Measurements from ENCODE around the gene WNK2.
"Not testable (repeated sequence)": the region's sequence is repeated elsewhere in the genome, so short reads cannot be mapped to it uniquely, and the experiment has no call there.

WNK2 gene

DNA sequence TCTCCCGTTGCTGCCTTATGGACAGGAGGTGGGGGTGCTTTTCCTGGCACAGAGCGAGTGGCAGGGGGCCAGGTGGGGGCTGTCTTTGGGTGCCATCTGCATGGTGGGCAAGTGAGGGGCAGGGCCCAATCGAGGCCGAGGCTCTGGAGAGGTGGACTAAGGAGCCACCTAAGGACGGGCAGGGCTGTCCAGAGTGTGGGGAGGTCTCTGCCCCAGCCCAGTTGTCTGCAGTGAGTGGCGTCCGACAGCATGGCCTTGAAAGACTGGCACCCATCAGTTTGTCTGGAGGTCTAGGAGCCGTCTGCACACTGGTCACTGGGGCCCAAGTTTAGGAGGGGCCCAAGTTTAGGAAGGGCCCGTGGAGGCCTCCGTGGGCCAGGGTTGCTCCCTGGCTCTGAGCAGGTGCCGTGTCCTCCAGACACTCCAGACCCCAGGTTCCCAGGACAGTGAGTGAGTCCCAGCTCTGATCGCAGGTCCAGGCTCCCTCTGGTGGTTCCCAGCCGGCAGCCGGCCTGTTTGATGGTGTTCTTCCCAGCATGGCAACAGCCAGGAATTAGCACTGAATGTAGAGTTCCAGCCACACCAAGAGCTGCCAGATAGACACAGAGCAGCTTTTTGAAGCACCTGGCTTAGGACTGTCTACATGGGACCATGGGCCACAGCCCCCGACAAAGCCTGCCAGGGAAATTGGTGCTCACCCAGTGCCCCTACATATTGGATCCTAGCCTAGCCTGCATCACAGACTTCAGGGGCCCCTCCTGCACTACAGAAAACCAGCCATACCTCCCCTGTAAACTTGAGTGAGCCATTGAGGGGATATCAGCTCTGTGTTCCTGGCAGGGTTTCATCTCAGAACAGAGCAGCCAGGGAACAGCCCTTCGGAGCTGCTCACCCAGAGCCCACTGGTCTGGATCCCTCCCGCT, 120.9 kb downstream of the WNK2 start:
- DNase-seq (ENCODE audit: low read depth in 2 of 2, low spot score in 1 of 2), result no peak

DNA sequence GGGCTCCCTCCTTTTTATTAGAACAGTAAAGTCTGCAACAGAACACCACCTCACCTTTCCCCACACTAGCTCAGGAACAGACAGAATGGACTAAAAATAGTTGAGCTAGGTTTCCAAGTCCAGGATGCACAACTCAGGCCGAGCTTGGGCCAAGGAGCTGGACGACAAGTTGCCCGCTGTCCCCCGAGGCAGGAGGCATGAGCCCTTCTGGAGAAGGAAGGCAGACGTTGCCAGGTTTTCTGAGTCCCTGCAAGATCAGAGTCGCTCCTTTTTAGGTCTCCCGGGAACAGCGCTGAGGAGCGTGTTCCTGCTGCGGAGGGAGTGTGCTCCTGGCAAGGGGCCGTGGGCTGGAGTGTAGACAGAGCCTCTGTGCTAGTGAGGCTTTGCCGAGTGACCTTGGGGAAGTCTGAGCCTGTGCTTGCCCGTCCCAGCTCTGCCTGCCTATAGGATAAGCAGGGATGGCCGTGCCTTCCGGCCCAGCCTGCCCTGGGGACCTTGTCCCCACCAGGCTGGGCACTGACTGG, 121.6 kb downstream of the WNK2 start:
- DNase-seq (ENCODE audit: low read depth in 2 of 2, low spot score in 1 of 2), result no peak

DNA sequence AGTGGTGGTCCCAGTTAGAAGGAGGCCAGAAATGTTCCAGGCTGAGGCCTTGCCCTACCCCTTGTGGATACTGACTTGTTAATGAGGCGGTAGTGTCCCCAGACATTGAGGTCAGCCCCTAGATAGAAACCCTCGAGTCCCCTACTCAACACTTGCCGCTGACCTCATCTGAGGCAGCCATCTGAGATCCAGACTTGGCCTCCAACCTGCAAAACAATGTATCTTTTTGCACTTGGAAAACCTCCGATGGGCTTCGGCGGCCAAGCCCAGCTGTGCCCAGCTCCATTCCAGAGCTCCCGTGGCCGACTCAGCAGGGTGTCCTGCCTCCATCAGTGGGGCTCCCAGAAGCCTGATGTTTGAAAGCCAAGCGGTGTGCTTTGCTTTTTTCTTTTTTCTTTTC, 122.1 kb downstream of the WNK2 start:
- DNase-seq (ENCODE audit: low read depth in 2 of 2, low spot score in 1 of 2), result no peak

GRCh38 chr9:93306579-93307091, 122.7 kb downstream of the WNK2 start:
- no peak for DNase-seq (ENCODE audit: low read depth in 2 of 2, low spot score in 1 of 2)

GRCh38 chr9:93307468-93308157, 123.7 kb downstream of the WNK2 start:
- no peak for DNase-seq (ENCODE audit: low read depth in 2 of 2, low spot score in 1 of 2)

GRCh38 chr9:93308158-93308602, 124.2 kb downstream of the WNK2 start:
- DNase-seq (ENCODE audit: low read depth in 2 of 2, low spot score in 1 of 2), result no peak

DNA sequence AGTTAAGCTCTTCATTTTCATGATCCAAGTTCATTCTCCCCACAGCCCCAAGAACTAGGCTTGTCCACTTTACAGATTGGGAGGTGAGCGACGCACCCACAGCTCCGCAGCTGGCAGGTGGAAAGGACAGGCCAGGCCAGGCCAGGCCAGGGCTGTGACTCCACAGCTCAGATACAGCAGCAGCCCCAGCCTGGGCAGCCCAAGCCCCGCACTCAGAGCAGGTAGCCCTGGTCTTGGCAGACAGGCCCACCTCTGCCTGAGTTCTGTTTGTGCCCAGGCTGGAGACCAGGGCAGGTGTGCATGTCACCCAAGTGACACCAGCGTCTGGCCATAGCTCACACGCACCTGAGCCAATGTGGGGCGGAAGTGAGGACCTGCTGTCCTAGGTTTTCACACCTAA, 124.7 kb downstream of the WNK2 start:
- no peak for DNase-seq (ENCODE audit: low read depth in 2 of 2, low spot score in 1 of 2)

DNA sequence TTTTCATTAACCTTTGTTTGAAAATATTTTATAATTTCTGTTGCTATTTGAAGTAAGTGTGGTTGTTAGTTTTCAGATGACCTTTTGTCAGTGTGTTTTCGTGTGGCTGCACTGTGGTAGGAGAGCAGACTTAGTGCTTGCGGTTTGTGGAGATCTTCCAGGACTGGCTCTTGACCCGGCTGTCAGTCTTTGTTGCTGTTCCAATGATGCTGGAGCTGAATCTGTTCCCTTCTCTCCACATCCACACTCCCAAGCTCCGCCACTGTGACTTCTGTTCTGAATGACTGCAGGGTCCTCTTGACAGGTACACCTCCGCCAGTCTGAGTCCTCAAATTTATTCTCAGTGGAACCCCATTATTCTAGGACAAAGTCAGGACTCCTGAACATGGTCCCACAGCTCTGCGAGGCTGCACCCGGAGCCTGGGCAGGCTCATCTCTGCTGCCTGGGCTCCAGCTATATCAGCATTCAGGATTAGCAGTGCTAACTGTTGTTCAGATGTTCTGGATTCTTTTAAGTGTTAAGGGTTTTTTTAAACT, 126.0 kb downstream of the WNK2 start:
- DNase-seq (ENCODE audit: low read depth in 2 of 2, low spot score in 1 of 2), result no peak

GRCh38 chr9:93315118-93315517, 131.2 kb downstream of the WNK2 start:
- no peak for DNase-seq (ENCODE audit: low read depth in 2 of 2, low spot score in 1 of 2)

GRCh38 chr9:93315960-93316359, 132.0 kb downstream of the WNK2 start:
- no peak for DNase-seq (ENCODE audit: low read depth in 2 of 2, low spot score in 1 of 2)

- no peak for DNase-seq (ENCODE audit: low read depth in 2 of 2, low spot score in 1 of 2)
These were observed 133.0 kb downstream of the WNK2 start for GRCh38 chr9:93316726-93317494.

- no peak for DNase-seq (ENCODE audit: low read depth in 2 of 2, low spot score in 1 of 2)
These were observed 133.7 kb downstream of the WNK2 start for GRCh38 chr9:93317495-93318094.

DNA sequence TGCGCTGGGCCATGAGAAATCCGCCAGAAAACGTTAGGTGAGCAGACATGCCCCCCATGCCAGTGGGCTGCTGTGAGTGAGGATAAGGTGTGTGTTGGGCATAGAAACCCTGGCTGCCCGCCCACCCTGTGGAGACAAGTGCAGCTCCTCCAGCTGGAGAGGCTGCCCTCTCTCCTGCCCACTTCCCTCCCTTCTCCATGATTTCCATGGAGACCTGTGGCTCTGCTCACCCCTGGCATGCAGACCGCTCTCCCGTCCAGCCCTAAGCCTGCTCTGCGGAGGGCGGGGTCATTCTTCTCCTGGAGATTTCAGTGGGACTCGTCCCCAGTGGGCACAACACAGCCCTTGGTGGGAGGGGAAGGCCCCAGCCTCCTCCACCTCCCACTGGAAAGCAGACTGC, 134.5 kb downstream of the WNK2 start:
- DNase-seq (ENCODE audit: low read depth in 2 of 2, low spot score in 1 of 2), result no peak

DNA sequence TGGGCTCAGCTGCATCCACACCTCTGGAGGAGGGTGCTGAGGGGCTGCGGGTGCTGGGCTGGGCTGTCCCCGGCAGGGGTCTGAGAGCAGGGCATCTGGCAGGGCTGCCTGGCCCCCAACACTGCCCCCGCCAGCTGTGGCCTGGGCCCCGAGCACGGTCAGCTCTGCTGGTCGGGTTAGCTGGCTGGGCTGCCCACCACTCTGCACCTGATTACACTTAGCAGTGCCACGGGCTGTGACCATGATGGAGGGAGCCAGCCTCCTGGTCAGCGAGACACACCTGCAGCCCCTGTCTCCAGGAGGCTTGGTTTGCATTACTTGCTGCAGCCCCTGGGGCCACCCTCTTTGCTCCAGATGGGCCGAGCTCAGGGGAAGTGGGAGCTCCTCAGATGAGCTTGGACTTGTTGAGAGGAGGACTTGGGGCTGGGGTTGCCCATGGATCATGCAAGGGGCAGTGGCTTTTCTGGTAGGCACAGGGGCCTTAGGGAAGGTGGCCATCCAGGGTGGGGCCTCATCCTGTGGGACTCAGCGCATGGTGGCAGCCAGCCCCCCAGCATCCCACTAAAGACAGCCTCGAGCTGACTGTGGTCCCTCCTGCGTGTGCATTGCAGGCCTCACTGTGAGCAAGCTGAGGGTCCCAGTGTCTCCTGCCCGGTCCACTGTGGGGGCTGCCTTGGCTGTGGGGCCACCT, 135.5 kb downstream of the WNK2 start:
- no peak for DNase-seq (ENCODE audit: low read depth in 2 of 2, low spot score in 1 of 2)

- DNase-seq (ENCODE audit: low read depth in 2 of 2, low spot score in 1 of 2), result no peak
These were observed 136.1 kb downstream of the WNK2 start for GRCh38 chr9:93319992-93320500.

DNA sequence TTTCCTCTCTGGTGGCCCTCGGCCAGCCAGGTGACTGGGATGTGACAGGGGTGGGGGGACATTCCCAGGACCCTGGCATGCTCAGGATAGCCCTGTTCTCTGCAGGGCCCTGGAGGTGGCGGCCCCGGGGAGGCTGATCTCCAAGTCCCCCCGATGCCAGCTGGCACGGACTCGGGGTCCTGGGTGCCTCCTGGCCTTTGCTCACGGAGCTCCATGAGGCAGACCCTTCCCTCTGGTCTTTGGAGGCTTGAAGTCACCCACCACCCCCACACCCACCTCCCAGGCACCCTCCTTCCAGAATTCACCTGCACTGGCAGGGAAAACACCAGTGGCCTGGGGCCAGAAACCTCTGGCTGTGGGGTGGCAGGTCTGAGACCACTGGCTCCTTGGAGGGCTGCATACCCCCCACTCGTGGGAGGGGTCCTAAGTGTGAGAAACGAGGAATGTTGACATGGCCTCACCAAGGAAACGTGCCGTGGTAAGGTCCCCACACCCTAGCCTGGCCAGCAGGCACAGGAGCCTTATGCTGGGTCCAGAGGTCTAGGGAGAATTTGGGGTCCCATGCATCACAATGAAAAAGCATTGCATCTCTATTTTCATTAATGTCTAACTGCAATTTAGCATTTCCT, 136.8 kb downstream of the WNK2 start:
- DNase-seq (ENCODE audit: low read depth in 2 of 2, low spot score in 1 of 2), result no peak

- DNase-seq (ENCODE audit: low read depth in 2 of 2, low spot score in 1 of 2), result no peak
These were observed 137.3 kb downstream of the WNK2 start for GRCh38 chr9:93321220-93321610.

GRCh38 chr9:93323446-93323954, 139.6 kb downstream of the WNK2 start:
- DNase-seq (ENCODE audit: low read depth in 2 of 2, low spot score in 1 of 2), result not testable (repeated sequence)
